ENCODE results near the gene F7.

DNA sequence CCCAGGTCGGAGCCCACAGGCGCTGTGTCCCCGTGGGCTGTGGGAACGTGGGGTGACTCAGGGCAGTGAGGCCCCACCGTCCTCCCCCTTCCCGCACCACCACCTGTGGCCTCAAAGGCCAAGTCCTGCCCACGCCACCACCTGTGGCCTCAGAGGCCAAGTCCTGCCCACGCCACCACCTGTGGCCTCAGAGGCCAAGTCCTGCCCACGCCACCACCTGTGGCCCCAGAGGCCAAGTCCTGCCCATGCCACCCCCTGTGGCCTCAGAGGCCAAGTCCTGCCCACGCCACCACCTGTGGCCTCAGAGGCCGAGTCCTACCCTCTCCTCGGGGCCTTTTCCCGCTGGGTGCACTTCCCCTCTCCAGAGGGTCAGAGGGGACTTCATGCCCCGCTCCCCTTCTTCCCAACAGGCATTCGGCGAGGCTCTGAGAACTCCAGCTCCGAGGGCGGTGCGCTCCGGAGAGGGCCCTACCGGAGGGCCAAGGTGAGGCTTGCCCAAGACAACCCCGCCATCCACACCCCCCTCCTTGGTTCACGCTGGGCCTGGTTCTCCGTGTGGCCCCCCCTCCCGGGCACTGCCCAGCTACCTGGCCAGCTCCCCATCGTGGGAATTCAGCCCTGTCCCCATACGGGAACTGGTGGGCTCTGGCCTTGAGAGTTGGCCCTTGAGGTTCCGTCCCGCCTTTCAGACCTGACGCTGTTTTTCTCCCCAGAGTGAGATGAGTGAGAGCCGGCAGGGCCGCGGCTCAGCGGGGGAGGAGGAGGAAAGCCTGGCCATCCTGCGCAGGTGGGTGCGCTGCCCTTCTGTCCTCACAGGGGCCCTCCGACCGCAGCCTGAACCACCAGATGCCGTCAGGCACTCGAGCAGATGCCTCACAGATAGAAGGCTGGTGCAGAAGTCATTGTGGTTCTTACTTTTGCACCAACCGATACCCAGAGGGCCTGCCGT, 27.4 kb upstream of the F7 start:
- no peak for TF ChIP-seq POLR2AphosphoS5 (IDR thresholded peaks at IDR 0.05; ENCODE audit: control insufficient read depth, insufficient read depth, low read depth, low read length)
- no peak for TF ChIP-seq CBX5 (IDR thresholded peaks at IDR 0.05; ENCODE audit: borderline replicate concordance, low read depth)
- no peak for TF ChIP-seq ZFP36 (IDR thresholded peaks at IDR 0.05; ENCODE audit: low read depth, low read length, partially characterized antibody)
- TF ChIP-seq MAFK (IDR thresholded peaks at IDR 0.05; ENCODE audit: low read length) = no peak
- TF ChIP-seq TBP (optimal IDR thresholded peaks at IDR 0.05; ENCODE audit: low read depth, low read length) = no peak
- TF ChIP-seq, protein P1, sequence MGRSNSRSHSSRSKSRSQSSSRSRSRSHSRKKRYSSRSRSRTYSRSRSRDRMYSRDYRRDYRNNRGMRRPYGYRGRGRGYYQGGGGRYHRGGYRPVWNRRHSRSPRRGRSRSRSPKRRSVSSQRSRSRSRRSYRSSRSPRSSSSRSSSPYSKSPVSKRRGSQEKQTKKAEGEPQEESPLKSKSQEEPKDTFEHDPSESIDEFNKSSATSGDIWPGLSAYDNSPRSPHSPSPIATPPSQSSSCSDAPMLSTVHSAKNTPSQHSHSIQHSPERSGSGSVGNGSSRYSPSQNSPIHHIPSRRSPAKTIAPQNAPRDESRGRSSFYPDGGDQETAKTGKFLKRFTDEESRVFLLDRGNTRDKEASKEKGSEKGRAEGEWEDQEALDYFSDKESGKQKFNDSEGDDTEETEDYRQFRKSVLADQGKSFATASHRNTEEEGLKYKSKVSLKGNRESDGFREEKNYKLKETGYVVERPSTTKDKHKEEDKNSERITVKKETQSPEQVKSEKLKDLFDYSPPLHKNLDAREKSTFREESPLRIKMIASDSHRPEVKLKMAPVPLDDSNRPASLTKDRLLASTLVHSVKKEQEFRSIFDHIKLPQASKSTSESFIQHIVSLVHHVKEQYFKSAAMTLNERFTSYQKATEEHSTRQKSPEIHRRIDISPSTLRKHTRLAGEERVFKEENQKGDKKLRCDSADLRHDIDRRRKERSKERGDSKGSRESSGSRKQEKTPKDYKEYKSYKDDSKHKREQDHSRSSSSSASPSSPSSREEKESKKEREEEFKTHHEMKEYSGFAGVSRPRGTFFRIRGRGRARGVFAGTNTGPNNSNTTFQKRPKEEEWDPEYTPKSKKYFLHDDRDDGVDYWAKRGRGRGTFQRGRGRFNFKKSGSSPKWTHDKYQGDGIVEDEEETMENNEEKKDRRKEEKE (IDR thresholded peaks at IDR 0.05; ENCODE audit: borderline replicate concordance in 1 of 2, control insufficient read depth in 1 of 2, low read depth in 2 of 2, low read length in 1 of 2) = no peak
- TF ChIP-seq POLR2A (conservative IDR thresholded peaks at IDR 0.05) = no peak
- TF ChIP-seq, protein P2, sequence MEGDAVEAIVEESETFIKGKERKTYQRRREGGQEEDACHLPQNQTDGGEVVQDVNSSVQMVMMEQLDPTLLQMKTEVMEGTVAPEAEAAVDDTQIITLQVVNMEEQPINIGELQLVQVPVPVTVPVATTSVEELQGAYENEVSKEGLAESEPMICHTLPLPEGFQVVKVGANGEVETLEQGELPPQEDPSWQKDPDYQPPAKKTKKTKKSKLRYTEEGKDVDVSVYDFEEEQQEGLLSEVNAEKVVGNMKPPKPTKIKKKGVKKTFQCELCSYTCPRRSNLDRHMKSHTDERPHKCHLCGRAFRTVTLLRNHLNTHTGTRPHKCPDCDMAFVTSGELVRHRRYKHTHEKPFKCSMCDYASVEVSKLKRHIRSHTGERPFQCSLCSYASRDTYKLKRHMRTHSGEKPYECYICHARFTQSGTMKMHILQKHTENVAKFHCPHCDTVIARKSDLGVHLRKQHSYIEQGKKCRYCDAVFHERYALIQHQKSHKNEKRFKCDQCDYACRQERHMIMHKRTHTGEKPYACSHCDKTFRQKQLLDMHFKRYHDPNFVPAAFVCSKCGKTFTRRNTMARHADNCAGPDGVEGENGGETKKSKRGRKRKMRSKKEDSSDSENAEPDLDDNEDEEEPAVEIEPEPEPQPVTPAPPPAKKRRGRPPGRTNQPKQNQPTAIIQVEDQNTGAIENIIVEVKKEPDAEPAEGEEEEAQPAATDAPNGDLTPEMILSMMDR (IDR thresholded peaks at IDR 0.05 in 2 of 3, conservative IDR thresholded peaks at IDR 0.05 in 1 of 3; ENCODE audit: insufficient read depth in 2 of 3, low read depth in 1 of 3, low read length in 3 of 3) = no peak
- TF ChIP-seq SIN3B (IDR thresholded peaks at IDR 0.05; ENCODE audit: low read depth) = no peak
- TF ChIP-seq SP1 (CRISPR knock-in tag; IDR thresholded peaks at IDR 0.05) = no peak
- no peak for TF ChIP-seq ARNT (IDR thresholded peaks at IDR 0.05)
- no peak for TF ChIP-seq JUND (IDR thresholded peaks at IDR 0.05; ENCODE audit: borderline replicate concordance, low read depth, low read length)
- no peak for TF ChIP-seq JUND (tag; IDR thresholded peaks at IDR 0.05; ENCODE audit: borderline replicate concordance, low read depth, low read length)
